Activated CD4-positive, alpha-beta T cell treated with anti-CD3 and anti-CD28 coated beads for 4 hours (primary cell): ENCODE results near the gene SHC3.
A peak's percentile ranks its signal among the peaks of the same experiment; 100 is the strongest.

Source experiments
- DNase-seq, 2 donors: peaks; one replicate each; pipeline ENCODE4 v3.0.0-alpha.2; 2020

The SHC3 gene

DNA sequence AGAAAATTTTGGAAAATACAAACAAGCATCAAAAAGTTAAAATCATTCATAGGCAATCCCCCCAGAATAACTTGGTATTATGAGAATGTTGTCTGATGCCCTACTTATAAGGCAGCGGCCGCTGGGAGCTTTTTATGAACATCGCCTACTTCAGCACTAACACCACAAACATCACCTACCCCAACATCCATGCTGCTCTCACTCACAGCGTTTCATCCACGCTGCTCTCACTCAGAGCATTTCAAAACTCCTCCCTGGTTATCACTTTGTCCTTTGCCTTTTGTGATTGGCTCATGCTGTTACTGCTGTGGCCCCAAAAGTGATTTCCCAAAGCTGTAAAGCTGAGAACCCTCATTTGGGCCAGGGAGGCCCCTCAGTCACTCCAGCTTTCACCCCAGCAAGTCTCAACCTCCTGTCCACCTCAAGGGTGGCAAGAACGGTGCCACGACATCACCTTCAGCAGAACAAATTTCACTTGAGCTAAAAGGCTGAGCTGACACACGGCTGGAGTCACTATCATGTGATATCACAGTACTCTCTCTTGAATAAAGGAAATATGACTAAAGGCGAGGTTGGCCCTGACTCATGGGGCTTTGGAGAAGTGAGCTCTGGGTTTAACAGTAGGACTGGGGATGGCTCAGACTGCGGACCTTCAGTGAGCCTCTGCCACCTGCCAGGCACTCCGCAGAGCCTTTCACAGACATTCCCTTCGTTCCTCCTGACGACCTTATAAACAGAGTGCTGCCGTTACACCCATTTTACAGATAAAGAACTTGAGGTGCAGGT lies 25.2 kb downstream of the SHC3 start:
- DNase-seq: peak; percentile 7

DNA sequence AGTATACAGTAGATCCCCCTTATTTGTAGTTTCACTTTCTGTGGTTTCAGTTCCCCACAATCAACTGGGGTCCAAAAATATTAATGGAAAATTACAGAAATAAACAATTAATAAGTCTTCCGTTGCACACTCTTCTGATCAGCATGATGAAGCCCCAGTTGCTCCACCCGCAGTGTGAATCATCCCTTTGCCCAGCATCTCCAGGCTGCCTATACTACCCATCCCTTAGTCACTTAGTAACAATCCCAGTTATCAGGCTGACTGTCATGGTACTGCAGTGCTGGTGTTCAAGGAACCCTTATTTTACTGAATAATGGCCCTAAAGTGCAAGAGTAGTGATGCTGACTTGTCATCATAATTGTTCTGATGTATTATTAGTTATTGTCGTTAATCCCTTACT lies 28.9 kb downstream of the SHC3 start:
- DNase-seq: no peak

DNA sequence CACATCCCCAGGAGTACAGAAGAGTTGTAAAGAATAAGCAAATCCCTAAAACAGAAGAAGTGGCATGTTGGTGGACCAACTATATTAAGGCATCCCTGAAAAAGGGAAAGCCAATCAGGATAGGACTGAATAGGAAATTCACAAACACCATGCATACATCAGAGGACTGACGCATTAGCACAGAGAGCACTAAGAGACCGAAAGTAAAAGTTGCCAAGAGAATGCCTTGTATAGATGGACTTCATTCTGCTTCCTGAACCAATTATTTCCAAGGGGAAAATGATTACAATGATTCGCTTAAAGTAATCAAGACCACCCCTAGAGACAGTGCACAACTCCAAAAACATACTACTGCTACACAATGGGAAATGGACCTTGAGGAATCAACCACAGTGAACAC lies 33.5 kb downstream of the SHC3 start:
- DNase-seq: no peak

DNA sequence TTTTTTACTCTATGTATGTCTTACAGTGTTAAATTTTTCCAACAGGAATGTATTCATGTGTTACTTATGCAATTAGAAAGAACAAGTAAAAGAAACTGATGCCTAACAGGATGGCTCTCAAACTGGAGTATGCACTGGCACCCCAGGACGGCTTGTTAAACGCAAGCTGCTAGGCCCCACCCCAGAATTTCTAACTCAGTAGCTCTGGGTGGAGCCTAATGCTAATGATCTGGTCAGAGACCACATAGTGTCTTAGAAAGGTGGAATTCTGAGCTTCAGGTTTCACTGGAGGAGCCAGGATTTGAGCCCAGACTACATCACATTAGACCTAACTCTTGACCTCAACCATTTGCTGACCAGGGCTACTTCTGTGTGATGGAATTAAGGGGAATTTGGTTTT lies 34.4 kb downstream of the SHC3 start:
- DNase-seq: no peak

DNA sequence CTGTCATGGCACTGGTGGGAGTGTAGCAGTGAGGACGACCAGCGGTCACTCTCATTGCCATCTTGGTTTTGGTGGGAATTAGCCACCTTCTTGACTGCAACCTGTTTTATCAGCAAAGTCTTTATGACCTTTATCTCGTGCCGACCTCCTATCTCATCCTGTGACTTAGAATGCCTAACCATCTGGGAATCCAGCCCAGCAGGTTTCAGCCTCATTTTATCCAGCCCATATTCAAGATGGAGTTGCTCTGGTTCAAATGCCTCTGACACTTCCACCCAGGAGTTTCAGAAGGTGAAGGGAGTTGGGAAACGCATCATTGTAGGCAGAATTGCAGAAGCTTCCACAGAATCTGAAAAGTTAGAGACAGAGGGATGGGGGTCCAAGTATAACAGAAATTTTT lies 35.4 kb downstream of the SHC3 start:
- DNase-seq: no peak

DNA sequence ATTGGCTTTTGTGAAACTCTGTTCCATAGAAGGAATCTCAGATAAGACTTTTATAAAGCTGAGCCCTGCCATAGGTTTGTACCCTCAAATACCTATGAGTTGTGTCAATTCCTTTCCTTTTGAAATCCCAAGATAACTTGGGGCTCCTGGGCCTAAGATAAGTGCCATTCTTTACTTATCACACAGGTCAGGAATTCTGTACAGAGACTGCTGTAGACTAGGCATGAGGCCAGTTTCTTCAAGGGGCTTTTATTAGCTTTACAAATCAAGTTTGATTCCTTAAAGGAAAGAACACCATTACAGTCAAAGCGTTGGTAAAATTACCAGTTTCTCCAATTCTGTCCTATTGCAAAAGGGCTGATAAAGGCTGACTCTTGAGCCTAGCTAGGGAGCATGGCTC lies 39.2 kb downstream of the SHC3 start:
- no peak for DNase-seq

DNA sequence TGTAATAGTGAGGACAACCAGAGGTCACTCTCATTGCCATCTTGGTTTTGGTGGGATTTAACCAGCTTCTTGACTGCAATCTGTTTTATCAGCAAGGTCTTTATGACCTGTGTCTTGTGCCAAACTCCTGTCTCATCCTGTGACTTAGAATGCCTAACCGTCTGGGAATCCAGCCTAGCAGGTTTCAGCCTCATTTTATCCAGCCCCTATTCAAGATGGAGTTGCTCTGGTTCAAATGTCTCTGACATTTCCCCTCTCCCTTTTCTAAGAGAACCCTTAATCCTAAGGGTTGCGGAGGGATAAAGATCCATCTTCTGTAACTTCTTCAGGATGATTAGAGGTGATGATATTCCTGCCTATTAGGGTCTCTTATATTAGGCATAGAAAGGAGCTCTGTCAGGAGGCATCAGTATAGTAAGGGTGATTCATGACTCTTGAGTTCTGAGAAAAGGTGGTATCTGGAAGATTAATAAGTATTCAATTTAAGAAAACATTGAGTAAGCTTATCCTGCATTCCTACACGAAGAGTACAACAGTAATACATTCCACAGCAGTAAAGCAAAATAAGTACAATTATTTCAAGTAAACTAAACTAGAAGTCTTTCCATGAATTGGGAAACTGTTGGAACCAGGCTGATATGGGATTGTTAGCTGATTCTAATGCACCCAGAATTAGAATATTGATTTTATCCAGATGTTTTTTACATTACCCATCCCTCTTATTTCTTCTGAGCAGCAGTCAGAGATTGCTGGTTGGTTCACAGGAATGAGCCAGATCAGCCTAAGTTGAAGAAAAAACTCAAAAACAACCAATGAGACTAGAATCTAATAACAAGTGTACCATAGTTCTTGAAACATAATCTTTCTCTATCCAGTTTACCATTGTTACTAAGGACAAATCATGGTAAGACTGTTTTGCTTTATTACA lies 39.9 kb downstream of the SHC3 start:
- DNase-seq: no peak

DNA sequence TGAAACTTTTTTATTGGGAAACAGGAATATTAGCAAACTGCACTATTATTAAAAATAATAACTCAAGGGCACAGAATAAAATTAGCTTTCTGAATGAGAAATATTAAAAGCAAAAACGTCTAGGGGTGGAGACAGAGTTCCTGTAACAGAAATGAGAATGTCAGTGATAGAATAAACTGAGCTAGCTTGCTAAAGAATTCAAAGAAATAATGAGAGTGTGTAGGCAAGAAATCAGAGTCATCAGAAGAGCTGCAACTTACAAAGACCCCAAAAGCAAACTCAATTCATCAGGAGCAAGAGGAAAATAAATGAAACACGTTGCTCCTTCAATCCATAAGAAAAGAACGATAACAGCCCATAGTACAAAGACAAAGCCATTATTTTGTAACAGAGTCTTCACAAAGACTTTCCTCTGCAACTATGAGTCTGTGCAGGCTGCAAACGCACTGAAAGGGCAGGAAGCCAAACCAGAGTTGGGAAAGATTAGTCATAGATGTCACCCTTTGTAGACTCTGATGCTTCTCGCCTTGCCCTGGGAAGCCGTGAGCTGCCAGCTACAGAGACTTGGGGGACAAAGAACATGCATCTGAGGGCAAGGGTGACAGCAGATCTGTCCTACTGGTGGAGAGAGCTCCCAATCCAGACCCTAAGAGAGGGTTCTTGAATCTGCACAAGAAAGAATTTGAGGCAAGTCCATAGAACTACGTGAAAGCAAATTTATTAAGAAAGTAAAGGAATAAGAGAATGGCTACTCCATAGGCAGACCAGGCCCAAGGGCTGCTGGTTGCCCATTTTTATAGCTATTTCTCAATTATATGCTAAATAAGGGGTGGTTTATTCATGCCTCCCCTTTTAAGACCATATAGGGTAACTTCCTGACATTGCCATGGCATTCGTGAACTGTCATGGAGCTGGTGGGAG lies 40.8 kb downstream of the SHC3 start:
- no peak for DNase-seq

DNA sequence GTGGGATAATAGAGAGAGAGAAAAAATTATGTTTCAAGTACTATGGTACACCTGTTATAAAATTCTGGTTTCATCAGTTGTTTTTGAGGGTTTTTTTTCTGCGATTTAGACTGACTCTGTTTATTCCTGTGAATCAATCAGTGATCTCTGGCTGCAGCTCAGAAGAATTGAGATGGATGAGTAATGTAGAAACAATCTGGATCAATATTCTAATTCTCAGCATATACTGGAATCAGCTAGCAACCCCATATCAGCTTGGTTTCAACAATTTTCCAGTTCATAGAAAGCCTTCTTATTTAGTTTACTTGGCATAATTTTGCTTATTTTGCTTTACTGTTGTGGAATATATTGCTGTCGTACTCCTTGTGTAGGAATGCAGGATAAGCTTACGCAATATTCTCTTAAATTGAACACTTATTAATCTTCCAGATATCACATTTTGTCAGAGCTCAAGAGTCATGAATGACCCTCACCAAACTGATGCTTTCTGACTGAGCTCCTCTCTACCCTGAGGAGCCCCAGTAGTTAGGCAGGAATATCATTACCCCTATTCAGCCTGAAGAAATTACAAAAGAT lies 42.9 kb downstream of the SHC3 start:
- no peak for DNase-seq

DNA sequence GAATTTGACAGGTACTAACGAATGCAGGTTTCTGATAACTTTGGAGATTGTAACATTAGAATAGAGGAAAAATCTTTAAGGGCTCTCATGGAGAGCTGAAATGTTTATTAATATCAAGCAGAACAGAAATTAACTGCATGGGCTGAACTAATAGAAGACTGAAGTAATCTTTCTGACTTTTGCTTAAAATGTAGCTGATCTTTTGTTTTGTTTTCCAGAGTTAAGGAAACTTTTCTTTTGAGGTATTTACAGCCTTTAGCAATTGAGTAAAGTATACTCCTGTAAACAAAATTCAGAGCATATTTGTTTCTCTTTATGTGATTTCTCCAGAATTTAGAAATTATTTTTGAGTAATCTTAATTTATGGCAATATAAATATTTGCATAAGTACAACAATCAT lies 43.9 kb downstream of the SHC3 start:
- no peak for DNase-seq

DNA sequence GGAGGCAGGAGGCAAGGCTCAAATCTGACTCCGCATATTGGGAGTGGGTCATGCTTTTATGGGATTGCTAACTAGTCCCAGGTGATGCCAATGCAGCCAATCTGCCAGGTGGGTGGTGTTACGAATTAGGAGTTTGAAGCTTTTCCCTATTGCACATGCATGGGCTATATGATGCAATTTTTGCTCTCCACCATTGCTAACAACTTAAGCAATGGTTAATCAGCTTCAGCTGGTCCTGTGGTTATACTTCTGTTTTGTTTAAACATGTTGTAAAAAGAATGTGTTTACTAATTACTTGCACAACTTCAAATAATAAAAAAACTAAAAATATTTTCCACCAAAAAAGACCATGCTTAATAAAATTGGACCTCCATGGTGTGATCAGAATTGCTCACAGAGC lies 55.7 kb downstream of the SHC3 start:
- DNase-seq: no peak

DNA sequence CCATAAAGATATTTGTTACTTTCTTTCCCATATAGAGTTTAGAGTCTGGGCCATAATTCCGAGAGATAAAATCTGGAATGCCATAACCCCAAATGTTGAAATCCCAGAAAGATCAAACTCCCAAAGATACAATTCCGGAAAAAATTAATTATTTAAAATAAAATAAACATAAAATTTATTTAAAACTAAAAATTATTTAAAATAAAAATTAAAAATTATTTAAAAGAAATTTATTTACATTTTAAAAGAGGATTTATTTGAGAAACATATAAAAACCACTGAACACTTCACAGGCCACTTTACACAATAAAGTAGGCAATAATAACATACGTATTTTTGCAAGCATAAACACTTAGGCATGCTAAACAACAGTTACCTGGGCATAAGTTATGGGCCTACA lies 57.9 kb downstream of the SHC3 start:
- DNase-seq: no peak

DNA sequence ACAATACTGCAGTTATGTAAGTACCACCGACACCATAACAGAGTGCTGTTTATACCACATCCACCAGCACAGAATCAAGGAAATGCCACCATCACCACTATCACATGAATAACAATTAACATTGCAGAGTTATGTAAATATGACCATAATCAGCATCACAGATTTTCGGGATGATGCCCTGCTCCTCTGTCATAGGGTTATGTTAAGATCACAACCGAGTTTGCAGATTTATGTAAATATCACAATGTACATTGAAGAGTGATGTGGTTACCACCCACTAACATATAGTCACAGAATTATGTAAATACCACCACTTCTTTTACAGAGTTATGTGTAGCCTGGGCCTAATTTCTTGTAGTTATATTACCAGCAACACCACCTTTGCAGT lies 61.8 kb downstream of the SHC3 start:
- DNase-seq: no peak

DNA sequence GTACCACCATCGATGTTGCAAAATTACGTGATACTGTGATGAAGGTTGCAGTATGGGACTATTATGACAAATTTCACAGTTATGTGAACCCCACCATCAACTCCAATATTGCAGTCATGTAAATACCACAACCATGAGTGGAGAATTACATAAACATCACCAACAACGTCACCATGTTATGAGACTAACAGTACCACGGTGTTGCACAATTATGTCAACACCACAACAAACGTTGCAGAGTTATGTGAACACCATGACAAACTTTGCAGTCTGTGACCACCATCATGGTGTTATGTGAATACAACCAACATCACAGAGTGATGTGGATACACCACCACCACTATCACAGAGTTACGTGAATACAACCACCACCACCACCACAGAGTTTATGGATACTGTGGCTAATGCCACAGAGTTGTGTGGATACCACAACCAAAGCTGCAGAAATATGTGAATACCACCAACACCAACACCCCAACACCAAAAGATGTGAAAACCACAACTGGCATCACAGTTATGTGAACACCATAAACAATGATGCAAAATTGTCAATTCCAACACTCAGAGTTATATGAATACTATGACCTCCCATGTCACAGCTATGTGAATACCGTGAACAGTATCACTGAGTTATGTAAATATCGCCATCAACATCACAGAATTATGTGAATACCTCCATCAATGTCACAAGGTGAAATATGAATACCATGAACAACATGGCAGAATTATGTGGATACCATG lies 62.4 kb downstream of the SHC3 start:
- DNase-seq: no peak

DNA sequence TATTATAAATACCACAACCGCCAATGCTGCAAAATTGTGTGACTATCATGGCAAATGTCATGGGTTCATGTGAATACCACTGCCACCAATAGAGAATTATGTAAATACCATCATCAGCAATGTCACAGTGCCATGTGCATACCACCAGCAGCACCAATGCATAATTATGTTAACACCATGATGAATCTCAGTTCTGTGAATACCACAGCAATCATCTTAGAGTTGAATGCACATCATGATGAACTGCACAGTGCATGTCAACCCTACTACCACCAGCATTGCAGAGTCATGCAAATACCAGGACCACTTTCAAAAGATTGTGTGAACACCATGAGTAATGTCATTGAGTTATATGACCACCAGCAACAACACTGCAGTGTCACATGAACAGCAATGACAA lies 63.2 kb downstream of the SHC3 start:
- DNase-seq: no peak

DNA sequence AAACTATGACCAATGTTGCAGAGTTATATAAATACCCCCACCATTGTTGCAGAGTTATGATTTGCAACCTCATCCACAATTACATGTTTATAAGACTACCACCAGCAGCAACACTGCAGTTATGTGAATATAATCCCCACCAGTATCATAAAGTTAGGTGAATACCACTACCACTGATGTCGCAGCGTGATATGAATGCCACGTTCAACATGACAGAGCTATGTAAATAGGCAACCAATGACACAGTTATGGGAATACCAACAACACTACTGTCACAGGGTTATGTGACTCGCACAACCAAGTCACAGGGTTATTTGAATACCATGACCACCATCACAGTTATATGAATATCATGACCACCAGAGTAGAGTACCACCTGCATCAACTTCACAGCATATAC lies 63.9 kb downstream of the SHC3 start:
- no peak for DNase-seq

DNA sequence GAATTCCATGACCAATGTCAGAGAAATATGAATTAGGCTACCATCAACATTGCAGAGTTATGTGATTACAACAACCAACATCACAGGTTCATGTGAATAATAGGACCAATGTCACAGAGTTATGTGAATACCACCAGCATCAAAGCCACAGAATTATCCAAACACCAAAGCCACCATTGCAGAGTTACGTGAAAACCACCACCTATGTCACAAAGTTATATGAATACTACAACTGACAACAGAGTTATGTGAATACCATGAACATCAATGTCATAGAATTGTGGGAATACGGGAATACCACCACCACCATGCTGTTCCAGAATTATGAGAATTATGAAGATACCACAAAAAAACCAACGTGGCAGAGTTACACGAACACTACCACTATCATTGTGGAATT lies 64.8 kb downstream of the SHC3 start:
- no peak for DNase-seq

DNA sequence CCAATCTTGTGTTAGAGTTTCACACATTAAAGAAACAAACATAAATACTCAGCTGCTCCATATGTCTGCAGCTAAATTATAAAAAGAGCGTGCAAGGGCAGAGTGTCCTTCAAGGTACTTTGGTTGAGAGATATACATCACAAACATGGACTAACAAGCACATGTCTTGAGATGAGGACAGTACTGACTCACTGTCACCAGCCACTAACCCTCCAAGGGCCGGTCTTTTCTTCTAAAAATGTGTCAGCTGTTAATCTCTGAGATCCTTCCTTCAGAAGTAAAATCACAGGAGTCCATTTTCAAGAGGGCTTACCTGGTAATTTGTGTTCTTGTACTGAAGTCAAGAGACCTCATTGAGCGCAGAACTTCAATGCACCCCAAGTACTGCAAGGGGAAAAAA lies 66.4 kb downstream of the SHC3 start:
- DNase-seq: no peak

DNA sequence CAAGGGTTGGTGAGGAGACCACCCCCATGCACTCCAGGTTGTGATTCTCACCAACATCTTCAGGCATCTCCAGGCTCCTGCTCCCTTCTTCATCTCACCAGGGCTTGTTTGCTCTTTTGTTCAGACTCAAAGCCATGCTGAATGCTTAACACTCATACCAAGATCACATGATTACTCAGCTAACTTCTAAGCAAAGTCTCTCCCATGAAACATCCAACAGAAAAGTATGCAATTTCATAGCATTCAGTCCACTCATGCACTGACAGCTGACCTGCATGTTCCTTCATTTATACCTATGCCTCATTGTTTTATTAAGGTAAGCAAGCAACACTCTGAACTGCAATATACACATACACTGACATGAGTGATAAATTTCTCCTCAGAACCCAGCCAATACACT lies 69.0 kb downstream of the SHC3 start:
- no peak for DNase-seq

DNA sequence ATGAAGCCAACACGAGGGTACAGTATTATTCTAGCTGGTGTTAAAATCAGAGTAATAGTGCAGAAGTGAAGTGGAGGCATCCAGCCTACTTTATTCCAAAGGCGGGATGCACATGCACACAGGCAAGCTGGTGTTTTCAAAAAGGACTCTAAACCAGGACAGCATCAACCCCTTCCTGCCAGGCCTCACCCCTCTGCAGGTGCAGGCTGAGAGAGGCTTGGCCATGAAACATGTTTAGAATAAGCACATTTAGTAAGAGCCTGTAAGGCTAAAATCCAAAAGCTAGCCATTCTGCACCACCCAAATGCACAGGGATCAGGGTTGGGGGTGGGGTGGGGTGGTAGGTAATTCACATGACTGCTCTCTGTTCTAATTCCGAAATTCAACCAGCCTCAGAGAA lies 71.2 kb downstream of the SHC3 start:
- DNase-seq: no peak

DNA sequence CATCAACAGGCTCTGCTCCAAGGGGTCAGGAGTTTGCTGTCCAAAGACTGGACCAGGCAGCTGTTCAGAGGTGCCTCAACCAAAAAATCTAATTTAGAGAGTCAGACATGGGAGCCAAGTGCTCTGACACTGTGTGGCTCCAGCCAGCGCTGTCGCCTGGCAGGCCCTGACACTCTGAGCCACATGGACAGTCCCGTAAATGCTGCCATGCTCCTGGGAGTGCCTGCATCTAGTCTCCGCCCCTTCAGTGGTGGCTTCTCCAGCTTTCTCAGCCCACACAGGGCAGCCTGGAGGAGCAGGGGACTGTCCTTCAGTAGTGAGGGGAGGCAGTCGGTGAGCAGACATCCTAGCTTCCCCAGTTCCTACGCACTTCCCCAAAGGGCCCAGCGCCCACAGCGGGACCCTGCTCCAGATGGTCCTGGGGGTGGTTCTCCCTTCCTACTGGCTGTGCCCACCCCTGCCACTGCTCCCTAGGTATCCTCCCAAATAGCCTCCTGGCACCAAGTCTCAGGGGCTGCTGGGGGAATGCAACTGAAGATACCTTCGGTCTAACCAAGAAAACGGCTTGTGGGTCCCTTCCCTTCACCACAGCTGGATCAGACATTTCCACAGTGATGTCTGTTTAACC lies 72.3 kb downstream of the SHC3 start:
- DNase-seq: no peak

DNA sequence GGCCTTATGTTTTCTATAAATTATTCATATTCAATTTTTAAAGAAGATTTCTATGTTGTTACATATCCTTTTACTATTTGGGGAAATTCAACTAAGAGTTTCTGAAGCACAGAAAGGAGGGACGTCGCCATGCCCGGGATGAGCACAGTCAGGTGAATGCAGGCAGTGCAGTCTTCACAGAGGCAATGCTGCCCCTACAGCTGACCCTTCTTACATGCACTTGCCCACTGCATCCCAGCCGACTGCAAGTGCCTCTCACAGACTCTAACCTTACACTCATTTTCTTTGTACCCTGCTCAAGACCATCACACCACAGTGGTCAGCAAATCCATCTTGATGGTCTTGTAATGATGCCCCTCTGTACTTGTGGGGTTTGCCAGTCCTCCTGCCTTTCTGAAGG lies 73.8 kb downstream of the SHC3 start:
- no peak for DNase-seq
